ENCODE measurements around the gene ERVFRD-1.
"Not testable (repeated sequence)": the region's sequence is repeated elsewhere in the genome, so short reads cannot be mapped to it uniquely, and the experiment has no call there.

ERVFRD-1 gene

GRCh38 chr6:11087141-11087812, 24.2 kb downstream of the ERVFRD-1 start:
- DNase-seq: not testable (repeated sequence)

DNA sequence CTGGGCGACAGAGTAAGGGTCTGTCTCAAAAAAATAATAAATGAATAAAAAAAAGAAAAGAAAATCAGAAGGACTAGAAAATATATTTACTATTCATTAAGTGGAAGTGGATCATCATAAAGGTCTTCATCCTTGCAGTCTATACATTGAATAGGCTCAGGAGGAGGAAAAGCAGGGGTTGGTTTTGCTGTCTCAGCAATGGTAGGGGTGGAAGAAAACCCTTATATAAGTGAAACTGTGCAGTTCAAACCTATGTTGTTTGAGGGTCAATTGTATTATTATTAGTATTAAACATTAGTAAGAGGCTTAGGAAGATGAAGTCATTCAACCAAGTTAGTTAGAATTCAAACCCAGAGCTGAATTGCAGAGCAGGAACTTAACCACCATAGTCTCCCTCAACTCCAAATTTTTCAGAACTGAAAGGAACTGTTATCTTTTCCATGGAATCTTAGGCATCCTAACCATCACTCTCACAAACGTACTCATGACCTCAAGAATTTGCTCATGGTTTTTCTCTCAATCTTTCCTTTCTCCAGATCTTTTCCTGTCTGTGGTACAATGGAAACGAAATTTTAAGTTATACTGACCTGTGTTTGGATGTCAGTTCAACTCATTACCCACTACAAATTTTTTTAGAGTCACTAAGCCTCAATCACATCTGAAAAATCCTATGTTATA, 25.6 kb downstream of the ERVFRD-1 start:
- DNase-seq: no peak

DNA sequence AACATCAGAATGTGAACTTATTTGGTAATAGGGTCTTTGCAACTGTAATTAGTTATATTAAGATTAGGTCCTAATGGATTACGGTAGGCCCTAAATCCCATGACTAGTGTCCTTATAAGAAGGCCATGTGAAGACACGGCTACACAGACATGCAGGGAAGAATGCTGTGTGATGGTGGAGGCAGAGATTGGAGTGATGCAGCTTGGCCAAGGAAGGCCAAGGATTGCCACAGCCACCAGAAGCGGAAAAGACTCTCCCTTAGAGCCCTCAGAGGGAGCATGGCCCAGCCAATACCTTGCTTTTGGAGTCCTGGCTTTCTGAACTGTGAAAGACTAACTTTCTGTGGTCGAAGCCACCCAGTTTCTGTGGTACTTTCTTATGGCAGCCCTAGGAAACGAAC, 27.6 kb downstream of the ERVFRD-1 start:
- DNase-seq: no peak

- DNase-seq: no peak
Measured at GRCh38 chr6:11083491-11083890, 28.0 kb downstream of the ERVFRD-1 start.

GRCh38 chr6:11080296-11080695, 31.2 kb downstream of the ERVFRD-1 start:
- no peak for DNase-seq

DNA sequence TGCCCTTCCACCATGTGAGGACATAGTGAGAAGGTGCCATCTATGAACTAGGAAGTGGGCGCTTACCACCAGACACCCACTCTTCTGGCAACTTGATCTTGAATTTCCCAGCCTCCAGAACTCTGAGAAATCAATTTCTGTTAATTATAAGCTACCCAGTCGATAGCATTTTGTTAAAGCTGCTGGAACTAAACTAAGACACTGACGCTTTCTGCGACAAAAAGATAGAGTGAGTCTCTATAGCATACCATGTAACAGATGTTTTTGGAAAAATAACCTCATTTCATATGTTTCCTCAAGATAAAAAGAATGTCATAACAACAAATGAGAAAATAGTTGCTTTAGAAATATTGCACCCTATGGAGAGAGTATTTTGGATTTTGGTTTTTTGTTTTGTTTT, 33.3 kb downstream of the ERVFRD-1 start:
- DNase-seq: no peak

GRCh38 chr6:11076540-11076939, 35.0 kb downstream of the ERVFRD-1 start:
- no peak for DNase-seq

- DNase-seq: no peak
Measured at GRCh38 chr6:11072101-11072500, 39.4 kb downstream of the ERVFRD-1 start.

DNA sequence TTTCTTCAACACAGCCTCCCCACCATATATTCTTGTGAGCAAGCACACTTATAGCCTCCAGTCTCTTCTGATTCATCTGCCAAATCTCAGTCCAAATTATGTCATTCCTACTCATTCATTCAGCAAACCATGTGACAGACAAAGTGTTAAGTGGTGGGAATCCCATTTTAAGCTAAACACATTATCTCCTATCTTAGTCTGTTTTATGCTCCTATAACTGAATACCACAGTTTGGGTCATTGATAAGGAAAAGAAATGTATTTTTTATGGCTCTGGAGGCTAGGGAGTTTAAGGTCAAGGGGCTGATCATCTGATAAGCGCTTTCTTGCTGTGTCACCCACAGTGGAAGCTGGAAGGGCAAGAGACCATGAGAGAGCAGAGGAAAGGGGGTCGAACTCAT, 41.8 kb downstream of the ERVFRD-1 start:
- DNase-seq: no peak

DNA sequence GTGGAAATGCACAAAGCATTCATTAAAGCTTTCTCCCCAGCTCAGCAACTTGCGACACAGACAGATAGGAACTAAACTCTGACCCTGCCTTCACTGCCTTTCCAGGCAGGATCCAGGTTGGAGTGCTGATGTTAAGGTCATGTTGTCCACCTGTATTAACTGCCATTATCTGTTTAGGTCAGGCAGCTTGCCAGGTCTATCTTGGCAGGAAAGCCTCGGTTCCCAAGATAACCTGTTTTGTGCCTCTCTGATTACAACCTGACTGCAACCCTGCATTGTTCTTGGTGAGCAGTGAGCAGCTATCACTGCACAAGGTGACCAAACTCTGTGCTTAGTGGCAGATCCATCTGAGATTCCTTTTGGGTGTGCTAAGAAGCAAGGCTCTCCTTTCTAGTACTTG, 44.2 kb downstream of the ERVFRD-1 start:
- no peak for DNase-seq

DNA sequence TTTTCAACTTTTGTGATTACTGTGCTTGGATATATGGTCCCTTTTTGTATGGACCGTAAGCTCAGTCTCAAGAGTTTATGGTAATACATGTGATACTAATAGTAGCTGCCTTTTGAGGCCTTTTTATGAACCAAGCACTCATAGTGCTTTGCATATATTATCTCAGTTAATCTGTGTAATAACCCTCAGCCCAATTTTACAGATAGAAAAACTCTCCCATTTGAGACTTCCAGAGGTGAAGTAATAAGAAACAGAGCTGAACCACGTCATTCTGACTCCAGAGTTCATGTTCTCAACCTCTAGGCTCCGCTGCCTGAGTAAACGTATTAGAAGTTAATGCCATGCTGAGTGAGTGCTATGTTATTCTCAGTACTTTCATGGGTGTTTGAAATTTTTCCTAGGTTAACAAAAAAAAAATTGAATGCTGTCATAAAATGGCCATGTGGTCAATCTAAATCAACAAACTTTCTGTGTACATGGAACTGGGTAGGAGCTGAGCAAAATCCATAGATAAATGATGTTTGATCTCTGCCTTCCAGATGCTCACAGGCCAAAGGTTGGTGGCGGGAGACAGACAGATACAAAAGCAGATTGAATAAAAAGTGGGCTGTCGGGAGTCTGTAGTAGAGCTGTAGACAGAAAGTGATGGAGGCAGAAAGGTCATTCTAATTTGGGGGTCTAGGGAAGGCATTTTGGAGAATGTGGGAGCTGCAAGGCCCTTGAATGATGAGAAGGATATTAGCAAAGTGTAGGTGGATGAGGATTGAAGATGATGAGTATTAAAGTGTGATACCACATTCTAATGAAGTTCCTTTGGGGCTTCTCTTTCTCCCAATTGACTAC, 44.8 kb downstream of the ERVFRD-1 start:
- DNase-seq: no peak

- DNase-seq: no peak
Measured at GRCh38 chr6:11065436-11066202, 45.9 kb downstream of the ERVFRD-1 start.

- DNase-seq: peak; percentile 16
Measured at GRCh38 chr6:11064836-11065235, 46.7 kb downstream of the ERVFRD-1 start.

DNA sequence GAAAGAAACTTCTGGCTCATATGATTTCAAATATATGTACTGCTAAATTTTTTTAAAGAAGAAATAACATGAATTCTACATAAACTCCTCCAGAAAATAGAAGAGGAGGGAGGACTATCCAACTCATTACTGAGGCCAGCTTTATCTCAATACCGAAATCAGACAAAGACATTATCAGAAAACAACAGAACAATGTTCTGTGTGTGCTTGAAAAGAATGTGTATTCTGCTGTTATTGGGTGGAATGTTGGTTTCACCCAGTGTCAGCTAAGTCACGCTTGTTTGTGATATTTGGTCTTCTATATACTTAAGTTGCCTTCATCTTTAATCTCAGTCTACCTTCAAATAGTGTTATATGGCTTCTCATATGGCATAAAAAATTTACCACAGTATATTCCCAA, 48.8 kb downstream of the ERVFRD-1 start:
- no peak for DNase-seq

DNA sequence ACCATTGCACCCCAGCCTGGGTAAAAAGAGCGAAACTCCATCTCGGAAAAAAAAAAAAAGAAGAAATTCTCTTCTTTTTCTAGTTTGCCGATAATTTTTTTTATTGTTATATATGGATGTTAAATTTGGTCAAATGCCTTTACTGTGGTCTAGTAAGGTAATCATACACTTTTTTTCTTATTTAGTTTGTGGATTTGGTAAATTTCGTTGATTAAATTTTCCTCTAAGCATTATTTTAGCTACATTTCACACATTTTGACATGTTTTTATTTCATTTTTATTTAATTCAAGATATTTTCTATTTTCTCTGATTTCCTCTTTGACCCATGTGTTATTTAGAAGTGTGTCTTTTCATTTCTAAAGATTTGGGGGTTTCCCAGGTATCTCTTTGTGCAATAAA, 49.4 kb downstream of the ERVFRD-1 start:
- no peak for DNase-seq

GRCh38 chr6:11058406-11058805, 53.1 kb downstream of the ERVFRD-1 start:
- no peak for DNase-seq

DNA sequence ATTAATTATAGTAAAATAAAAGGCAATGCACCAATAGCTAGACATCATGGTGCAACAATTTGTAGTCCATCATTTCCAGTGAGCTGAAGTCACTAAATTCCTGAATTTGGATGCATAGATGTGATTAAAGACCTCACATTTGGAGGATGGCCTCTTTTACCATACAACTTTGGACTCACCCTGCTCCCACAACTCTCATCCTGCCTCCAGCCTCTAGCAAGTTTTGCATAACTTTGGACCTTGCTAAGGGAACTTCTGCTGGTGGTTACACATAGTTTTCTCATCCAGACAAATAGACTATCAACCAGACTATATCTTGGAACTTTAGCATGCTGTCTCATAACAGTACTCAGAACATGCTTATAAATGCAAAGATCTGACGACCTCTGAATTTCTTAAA, 54.7 kb downstream of the ERVFRD-1 start:
- DNase-seq: no peak

DNA sequence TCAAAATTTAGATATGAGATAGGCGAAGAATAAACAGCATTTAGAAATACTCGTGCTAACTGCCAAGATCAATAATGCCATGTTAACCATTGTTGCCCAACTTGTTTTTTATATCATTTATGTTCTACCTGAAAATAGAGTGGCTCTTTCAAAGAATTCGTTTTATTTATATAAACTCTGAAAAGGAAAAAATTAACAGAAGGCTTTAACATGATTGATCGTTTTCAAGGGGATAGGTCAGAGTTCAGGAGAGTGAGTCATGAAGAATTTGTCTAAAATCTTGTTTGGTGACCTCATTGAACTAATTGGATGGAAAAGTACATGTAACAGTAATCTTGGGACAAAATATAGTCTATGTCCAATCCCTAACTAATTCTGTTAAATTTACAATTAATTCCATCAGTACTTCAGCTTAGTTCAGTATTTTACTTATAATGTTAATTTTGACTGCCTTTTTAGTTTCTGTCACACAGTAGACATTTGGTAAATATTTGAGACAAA, 56.3 kb downstream of the ERVFRD-1 start:
- DNase-seq: no peak

- no peak for DNase-seq
Measured at GRCh38 chr6:11054722-11055121, 56.8 kb downstream of the ERVFRD-1 start.

GRCh38 chr6:11053307-11053706, 58.2 kb downstream of the ERVFRD-1 start:
- DNase-seq: no peak
